Stimulated activated memory B cell treated with anti-CD40 and anti-IgM and Interleukin-4, amounts not matched to agents 10 μg/mL and 1 μg/mL and 100 μg/mL, for 72 hours (primary cell): Measurements from ENCODE around the gene FAM186B.
"Not testable (repeated sequence)": the region's sequence is repeated elsewhere in the genome, so short reads cannot be mapped to it uniquely, and the experiment has no call there.

Source experiments
- ATAC-seq: fragments of 150-1000 bp; cut with Tn5 transposase; 2 replicates; pipeline ENCODE4 v1.10.0; 2021
- H3K27ac Mint-ChIP-seq: one replicate; pipeline ENCODE4 v1.8.0; 2022; ENCODE audit warnings: mild to moderate bottlenecking, mixed read lengths
- H3K27me3 Mint-ChIP-seq: one replicate; pipeline ENCODE4 v1.8.0; 2022; ENCODE audit warnings: mixed read lengths
- H3K36me3 Mint-ChIP-seq: one replicate; pipeline ENCODE4 v1.8.0; 2022; ENCODE audit warnings: mixed read lengths
- H3K4me1 Mint-ChIP-seq: one replicate; pipeline ENCODE4 v1.8.0; 2022; ENCODE audit warnings: mixed read lengths
- H3K4me3 Mint-ChIP-seq: one replicate; pipeline ENCODE4 v1.8.0; 2022; ENCODE audit warnings: mild to moderate bottlenecking, moderate library complexity, mixed read lengths
- H3K9me3 Mint-ChIP-seq: one replicate; pipeline ENCODE4 v1.8.0; 2022; ENCODE audit warnings: mixed read lengths

The FAM186B gene

DNA sequence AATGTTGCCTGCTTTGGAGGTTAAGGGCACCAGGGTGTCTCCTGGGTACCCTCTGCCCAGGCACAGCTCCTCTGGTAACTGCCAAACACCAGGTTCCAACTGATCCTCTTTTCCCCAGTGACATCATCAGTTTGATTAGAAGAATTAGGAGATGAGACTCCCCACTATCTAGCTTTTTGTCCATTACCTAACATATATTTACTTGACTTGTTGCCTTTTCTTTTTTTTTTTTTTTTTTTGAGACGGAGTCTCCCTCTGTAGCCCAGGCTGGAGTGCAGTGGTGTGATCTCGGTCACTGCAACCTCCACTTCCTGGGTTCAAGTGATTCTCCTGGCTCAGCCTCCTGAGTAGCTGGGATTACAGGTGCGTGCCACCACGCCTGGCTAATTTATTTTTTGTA, at the start of gene FAM186B:
FAM186B (minus strand) TSS at position 101 of the 400 bp plus-strand sequence. CDS start 162 bp downstream, outside the sequence.
- not testable (repeated sequence) for H3K4me3 Mint-ChIP-seq, H3K4me1 Mint-ChIP-seq, H3K36me3 Mint-ChIP-seq, H3K9me3 Mint-ChIP-seq, H3K27ac Mint-ChIP-seq, ATAC-seq
- H3K27me3 Mint-ChIP-seq, result peaks cover 12% of the 10 kb centered on the region

DNA sequence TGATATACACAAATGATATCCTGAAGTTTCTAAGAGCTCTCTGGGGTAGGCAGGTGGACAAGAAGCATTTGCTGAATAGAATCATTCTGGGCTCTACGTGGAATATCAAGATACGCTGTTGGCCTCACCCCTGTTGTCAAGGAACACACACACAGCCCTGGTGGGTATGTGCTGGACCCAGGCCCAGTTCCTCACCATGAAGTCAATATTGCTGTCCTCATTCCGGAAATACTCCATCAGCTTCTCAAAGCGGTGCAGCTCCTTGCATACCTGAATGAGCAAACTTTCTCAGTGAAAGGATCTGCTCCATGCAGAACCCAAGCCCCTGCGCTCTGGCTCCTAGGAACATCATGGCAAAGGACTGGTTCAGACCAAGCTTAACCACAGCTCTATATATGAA, 49.3 kb upstream of the FAM186B start:
- no peak for ATAC-seq
- H3K27me3 Mint-ChIP-seq, result no peaks in the 10 kb centered on the region
- H3K9me3 Mint-ChIP-seq, result no peaks in the 10 kb centered on the region
- H3K27ac Mint-ChIP-seq, result no peak overlapping the region
- peaks cover 86% of the 10 kb centered on the region for H3K36me3 Mint-ChIP-seq
- no peak overlapping the region for H3K4me3 Mint-ChIP-seq
- peaks cover 18% of the 10 kb centered on the region for H3K4me1 Mint-ChIP-seq

GRCh38 chr12:49652921-49653520, 47.6 kb upstream of the FAM186B start:
- H3K4me1 Mint-ChIP-seq, result peaks cover 14% of the 10 kb centered on the region

DNA sequence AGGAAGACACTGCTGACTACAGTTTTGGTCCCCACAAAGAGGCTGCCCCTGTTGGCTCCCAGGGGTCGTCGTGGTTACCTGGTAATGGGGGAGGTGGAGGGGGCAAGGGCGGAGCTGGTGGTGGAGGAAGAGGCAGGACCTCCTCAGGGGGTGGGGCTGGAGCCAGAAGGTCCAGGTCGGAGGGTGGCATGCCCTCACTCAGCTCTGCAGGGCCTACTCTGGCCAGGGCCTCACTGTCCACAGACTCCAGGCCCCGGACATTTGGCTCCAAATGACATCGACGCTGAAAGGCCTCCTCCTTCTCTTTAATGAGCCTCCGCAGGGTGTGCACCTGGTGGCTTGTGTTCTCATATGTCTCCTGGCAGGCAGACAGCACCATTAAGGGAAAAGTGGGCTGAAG, 46.4 kb upstream of the FAM186B start:
- peaks cover 87% of the 10 kb centered on the region for H3K36me3 Mint-ChIP-seq
- no peak for ATAC-seq
- no peak overlapping the region for H3K4me3 Mint-ChIP-seq
- no peaks in the 10 kb centered on the region for H3K27me3 Mint-ChIP-seq
- H3K27ac Mint-ChIP-seq, result no peak overlapping the region
- no peaks in the 10 kb centered on the region for H3K9me3 Mint-ChIP-seq
- peaks cover 11% of the 10 kb centered on the region for H3K4me1 Mint-ChIP-seq

More at GRCh38 chr12:49652921-49653520, 47.6 kb upstream of the FAM186B start:
- Mint-ChIP-seq H3K27me3 (no peaks in the 10 kb centered on the region), H3K36me3 (peaks cover 87% of the 10 kb centered on the region), H3K27ac (peak overlapping the region; percentile 58), H3K4me3 (no peak overlapping the region), H3K9me3 (no peaks in the 10 kb centered on the region)
- ATAC-seq, result no peak

- Mint-ChIP-seq H3K4me1 (peaks cover 24% of the 10 kb centered on the region), H3K36me3 (peaks cover 87% of the 10 kb centered on the region), H3K9me3 (no peaks in the 10 kb centered on the region), H3K27me3 (no peaks in the 10 kb centered on the region), H3K27ac (peak overlapping the region; percentile 44), H3K4me3 (no peak overlapping the region)
- ATAC-seq, result no peak
These were observed 44.5 kb upstream of the FAM186B start for GRCh38 chr12:49649892-49650291.

- no peak overlapping the region for H3K4me3 Mint-ChIP-seq
- no peak for ATAC-seq
- H3K27ac Mint-ChIP-seq, result peak overlapping the region; percentile 44
- H3K36me3 Mint-ChIP-seq, result peaks cover 82% of the 10 kb centered on the region
- peaks cover 28% of the 10 kb centered on the region for H3K4me1 Mint-ChIP-seq
- no peaks in the 10 kb centered on the region for H3K27me3 Mint-ChIP-seq
- no peaks in the 10 kb centered on the region for H3K9me3 Mint-ChIP-seq
These were observed 44.0 kb upstream of the FAM186B start for GRCh38 chr12:49649445-49649844.

- no peak overlapping the region for H3K4me3 Mint-ChIP-seq
- H3K27me3 Mint-ChIP-seq, result no peaks in the 10 kb centered on the region
- H3K4me1 Mint-ChIP-seq, result peaks cover 30% of the 10 kb centered on the region
- peaks cover 76% of the 10 kb centered on the region for H3K36me3 Mint-ChIP-seq
- no peaks in the 10 kb centered on the region for H3K9me3 Mint-ChIP-seq
- ATAC-seq, result no peak
- peak overlapping the region; percentile 44 for H3K27ac Mint-ChIP-seq
These were observed 43.2 kb upstream of the FAM186B start for GRCh38 chr12:49648712-49649003.

- H3K27me3 Mint-ChIP-seq, result no peaks in the 10 kb centered on the region
- H3K27ac Mint-ChIP-seq, result peak overlapping the region; percentile 44
- H3K4me3 Mint-ChIP-seq, result no peak overlapping the region
- H3K9me3 Mint-ChIP-seq, result no peaks in the 10 kb centered on the region
- H3K4me1 Mint-ChIP-seq, result peaks cover 30% of the 10 kb centered on the region
- peaks cover 75% of the 10 kb centered on the region for H3K36me3 Mint-ChIP-seq
- no peak for ATAC-seq
These were observed 42.6 kb upstream of the FAM186B start for GRCh38 chr12:49647827-49648711.

DNA sequence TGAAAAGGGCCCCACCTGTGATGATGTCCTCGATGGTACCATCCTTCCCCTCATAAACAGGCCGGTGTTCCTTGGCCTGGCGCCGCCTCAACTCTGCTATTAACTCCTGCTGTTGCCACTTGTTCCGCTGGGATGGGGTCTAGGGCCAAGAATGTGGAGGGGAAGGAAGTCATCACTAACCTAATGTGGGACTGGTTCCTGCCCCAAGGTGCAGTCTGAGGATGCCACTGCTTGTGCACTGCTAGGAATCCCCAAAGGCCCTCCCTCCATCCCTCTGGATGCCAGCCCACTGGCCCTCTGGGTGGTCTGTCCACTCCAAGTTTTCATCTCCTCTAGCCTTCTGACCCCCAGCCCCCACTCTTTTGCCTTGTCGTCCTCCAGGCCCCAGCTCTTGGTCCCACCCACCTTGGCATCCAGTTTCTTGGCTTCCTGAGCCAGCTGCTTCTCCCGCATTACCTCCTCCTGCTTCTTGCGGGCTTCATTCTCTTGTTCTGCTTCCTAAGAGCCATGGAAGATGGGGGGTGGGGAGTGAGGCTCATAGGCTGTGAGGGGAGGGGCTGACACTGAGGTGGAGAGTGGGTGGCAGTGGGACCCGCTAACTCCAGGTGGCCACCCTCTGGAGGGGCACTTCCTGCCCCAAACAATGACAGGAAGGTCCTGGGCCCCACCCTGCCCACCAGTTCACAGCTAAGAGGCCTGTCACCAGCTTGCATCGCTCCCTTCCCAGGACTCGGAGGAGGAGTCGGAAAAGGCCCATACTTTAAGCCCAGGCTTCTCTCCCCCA, 41.6 kb upstream of the FAM186B start:
- Mint-ChIP-seq H3K27me3 (no peaks in the 10 kb centered on the region), H3K27ac (peak overlapping the region; percentile 58), H3K9me3 (no peaks in the 10 kb centered on the region), H3K4me1 (peaks cover 30% of the 10 kb centered on the region), H3K36me3 (peaks cover 66% of the 10 kb centered on the region), H3K4me3 (no peak overlapping the region)
- ATAC-seq, result no peak

DNA sequence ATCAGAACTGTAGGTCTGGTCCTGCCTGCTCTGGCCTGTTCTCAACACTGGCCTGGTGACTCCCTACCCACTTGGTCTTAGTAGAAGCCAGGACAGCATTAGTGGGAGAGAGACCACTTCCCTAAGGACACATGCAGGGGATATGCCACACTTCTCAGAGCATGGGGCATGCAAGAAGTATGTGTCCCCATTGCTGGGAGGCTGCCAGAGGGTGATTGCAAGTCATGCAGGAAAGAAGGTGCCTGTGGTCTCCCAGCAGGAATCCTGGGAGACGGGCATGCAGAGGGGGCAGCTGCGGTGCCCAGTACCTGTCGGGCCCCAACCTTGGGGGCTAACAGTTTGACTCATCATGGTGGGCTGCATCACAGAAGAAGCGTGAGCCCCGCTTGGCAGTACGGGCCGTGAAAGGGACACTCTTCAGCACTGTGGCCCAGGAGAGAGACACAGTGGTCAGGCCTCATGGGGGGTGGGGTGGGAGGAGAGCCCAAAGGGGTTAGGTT, 40.9 kb upstream of the FAM186B start:
- peak overlapping the region; percentile 58 for H3K27ac Mint-ChIP-seq
- no peak overlapping the region for H3K4me3 Mint-ChIP-seq
- H3K9me3 Mint-ChIP-seq, result no peaks in the 10 kb centered on the region
- peaks cover 60% of the 10 kb centered on the region for H3K36me3 Mint-ChIP-seq
- ATAC-seq, result no peak
- H3K4me1 Mint-ChIP-seq, result peaks cover 30% of the 10 kb centered on the region
- H3K27me3 Mint-ChIP-seq, result no peaks in the 10 kb centered on the region

GRCh38 chr12:49645146-49646039, 40.0 kb upstream of the FAM186B start:
- peaks cover 64% of the 10 kb centered on the region for H3K36me3 Mint-ChIP-seq
- H3K4me3 Mint-ChIP-seq, result no peak overlapping the region
- H3K27ac Mint-ChIP-seq, result peak overlapping the region; percentile 58
- peaks cover 35% of the 10 kb centered on the region for H3K4me1 Mint-ChIP-seq
- H3K9me3 Mint-ChIP-seq, result no peaks in the 10 kb centered on the region
- no peaks in the 10 kb centered on the region for H3K27me3 Mint-ChIP-seq
- ATAC-seq, result no peak

DNA sequence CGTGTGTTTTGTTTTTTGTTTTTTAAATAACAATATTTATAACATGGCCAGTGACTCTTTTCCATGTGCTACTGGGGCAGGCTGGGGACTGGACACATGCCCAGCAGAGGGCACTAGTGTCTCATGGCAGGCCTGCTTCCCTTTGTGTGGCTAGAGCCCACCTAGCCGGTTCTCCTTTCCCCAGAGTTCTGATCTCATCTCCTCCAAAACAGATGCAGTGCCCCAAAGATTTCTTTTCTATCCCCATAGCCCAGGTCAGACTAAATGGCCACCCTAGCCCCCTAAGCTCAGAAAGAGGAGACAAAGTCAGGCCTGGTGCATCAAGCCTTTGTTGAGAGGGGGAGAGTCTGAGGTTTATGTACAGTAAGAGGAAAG, 39.2 kb upstream of the FAM186B start:
- peak overlapping the region; percentile 58 for H3K27ac Mint-ChIP-seq
- H3K9me3 Mint-ChIP-seq, result no peaks in the 10 kb centered on the region
- H3K4me3 Mint-ChIP-seq, result no peak overlapping the region
- H3K4me1 Mint-ChIP-seq, result peaks cover 40% of the 10 kb centered on the region
- peak; percentile 90 for ATAC-seq
- H3K36me3 Mint-ChIP-seq, result peaks cover 61% of the 10 kb centered on the region
- no peaks in the 10 kb centered on the region for H3K27me3 Mint-ChIP-seq

GRCh38 chr12:49643961-49644619, 38.7 kb upstream of the FAM186B start:
- Mint-ChIP-seq H3K4me1 (peaks cover 40% of the 10 kb centered on the region), H3K27me3 (no peaks in the 10 kb centered on the region), H3K9me3 (no peaks in the 10 kb centered on the region), H3K27ac (peak overlapping the region; percentile 58), H3K4me3 (no peak overlapping the region), H3K36me3 (peaks cover 57% of the 10 kb centered on the region)
- peak; percentile 2 for ATAC-seq

DNA sequence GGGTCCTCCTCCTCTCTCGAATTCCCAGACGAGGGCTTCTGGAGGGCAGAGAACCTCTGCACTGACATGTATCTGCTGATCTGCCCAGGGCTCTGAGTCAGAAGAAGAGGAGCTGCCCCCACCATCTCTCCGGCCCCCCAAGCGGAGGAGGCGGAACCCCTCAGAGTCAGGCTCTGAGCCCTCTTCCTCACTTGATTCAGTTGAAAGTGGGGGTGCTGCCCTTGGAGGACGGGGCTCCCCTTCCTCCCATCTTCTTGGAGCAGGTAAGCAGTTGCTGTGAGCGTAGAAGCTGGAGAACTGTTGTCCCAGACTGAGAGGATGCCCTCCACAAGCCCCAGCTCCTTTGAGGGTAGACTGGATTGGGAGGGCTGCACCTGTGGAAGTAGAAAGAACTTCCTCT, 37.7 kb upstream of the FAM186B start:
- peaks cover 48% of the 10 kb centered on the region for H3K36me3 Mint-ChIP-seq
- H3K27me3 Mint-ChIP-seq, result no peaks in the 10 kb centered on the region
- no peaks in the 10 kb centered on the region for H3K9me3 Mint-ChIP-seq
- H3K4me1 Mint-ChIP-seq, result peaks cover 41% of the 10 kb centered on the region
- H3K4me3 Mint-ChIP-seq, result no peak overlapping the region
- peak overlapping the region; percentile 18 for H3K27ac Mint-ChIP-seq
- no peak for ATAC-seq
